Keratinocyte (primary cell): Measurements from ENCODE around the gene DPP3.

Experiments used
- EZH2 ChIP-seq: IDR thresholded peaks from one replicate; pipeline ENCODE4 v1.6.1; 2012; ENCODE audit warnings: inconsistent platforms, mild to moderate bottlenecking, low read length, moderate library complexity
- TF ChIP-seq, protein P1 (sequence below), 3 experiments: IDR thresholded peaks in 1 of 3; conservative IDR thresholded peaks in 1 of 3; optimal IDR thresholded peaks in 1 of 3; 2 replicates in 2 of 3; 3 replicates in 1 of 3; pipeline versions ENCODE3 to v1.5.1; 2011; ENCODE audit warnings: low read length in 3 of 3, mild to moderate bottlenecking in 3 of 3, moderate library complexity in 2 of 3, control low read depth in 1 of 3, inconsistent platforms in 1 of 3; ENCODE audit not compliant: insufficient read depth in 2 of 3; ENCODE audit errors: extremely low read depth in 1 of 3

DNA sequence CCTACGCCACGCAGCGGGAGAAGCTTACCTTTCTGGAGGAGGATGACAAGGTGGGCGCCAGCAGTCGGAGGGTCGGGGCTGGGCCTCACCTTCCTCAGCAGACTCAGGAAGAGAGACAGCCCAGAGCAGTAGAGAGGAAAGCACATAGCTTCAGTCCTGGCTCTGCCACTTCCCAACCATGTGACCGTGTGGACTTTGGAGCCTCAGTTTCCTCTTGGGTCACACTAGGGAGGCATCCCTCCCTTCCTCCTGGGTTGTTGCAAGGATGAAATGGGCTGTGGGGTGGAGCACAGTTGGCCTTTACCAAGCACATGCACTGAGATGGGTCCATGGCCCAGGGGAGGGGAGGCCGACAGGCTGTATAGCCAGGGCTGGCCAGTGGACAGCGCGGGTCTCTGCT, 12.9 kb downstream of the DPP3 start:
- TF ChIP-seq, protein P1, sequence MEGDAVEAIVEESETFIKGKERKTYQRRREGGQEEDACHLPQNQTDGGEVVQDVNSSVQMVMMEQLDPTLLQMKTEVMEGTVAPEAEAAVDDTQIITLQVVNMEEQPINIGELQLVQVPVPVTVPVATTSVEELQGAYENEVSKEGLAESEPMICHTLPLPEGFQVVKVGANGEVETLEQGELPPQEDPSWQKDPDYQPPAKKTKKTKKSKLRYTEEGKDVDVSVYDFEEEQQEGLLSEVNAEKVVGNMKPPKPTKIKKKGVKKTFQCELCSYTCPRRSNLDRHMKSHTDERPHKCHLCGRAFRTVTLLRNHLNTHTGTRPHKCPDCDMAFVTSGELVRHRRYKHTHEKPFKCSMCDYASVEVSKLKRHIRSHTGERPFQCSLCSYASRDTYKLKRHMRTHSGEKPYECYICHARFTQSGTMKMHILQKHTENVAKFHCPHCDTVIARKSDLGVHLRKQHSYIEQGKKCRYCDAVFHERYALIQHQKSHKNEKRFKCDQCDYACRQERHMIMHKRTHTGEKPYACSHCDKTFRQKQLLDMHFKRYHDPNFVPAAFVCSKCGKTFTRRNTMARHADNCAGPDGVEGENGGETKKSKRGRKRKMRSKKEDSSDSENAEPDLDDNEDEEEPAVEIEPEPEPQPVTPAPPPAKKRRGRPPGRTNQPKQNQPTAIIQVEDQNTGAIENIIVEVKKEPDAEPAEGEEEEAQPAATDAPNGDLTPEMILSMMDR (optimal IDR thresholded peaks at IDR 0.05 in 1 of 3, IDR thresholded peaks at IDR 0.05 in 1 of 3, conservative IDR thresholded peaks at IDR 0.05 in 1 of 3; ENCODE audit: extremely low read depth in 1 of 3, insufficient read depth in 2 of 3, low read length in 3 of 3) = no peak
- no peak for TF ChIP-seq EZH2
